IMR-90 (cell line): ENCODE results near the gene GPX6. TPM values are rescaled to one million over a fixed set of nuclear protein-coding genes. Genes with fewer than 3 reads are reported as not detected.

Experiments
- ATAC-seq: fragments of 200-7000 bp; cut with Tn5 transposase; 2 replicates; pipeline ENCODE4 v1.9.1; 2020; ENCODE audit warnings: low read depth, mild to moderate bottlenecking, moderate library complexity
- Bru-seq: library from RNA; stranded (reverse); fragments of 400-500 nt; gene quantifications from one replicate; lab custom pipeline; 2021; lab: Mats Ljungman, UMichigan
- BruChase-seq, 2 experiments: library from RNA; stranded (reverse); fragments of 400-500 nt; gene quantifications; one replicate each; lab custom pipeline; 2021; lab: Mats Ljungman, UMichigan
- BruUV-seq: library from RNA; stranded (reverse); fragments of 400-500 nt; replicated peaks from 2 replicates; lab custom pipeline; 2021; lab: Mats Ljungman, UMichigan
- CTCF ChIA-PET: fragments of 300-600 bp; formaldehyde crosslinking; extraction: SDS; loops from one replicate; lab custom pipeline; 2021; ENCODE audit warnings: antibody characterized with exemption; lab: Yijun Ruan, JAX
- POLR2A ChIA-PET: fragments of 300-600 bp; sonication (Branson Sonifier 250); formaldehyde crosslinking; loops from one replicate; lab custom pipeline; 2022; ENCODE audit warnings: antibody characterized with exemption; ENCODE audit not compliant: unreplicated experiment; lab: Charles Lee
- DNase-seq: peaks from one replicate; pipeline ENCODE4 v3.0.0; 2013
- H2AFZ ChIP-seq: replicated peaks from 2 replicates; pipeline ENCODE3; 2013; ENCODE audit warnings: low read length, mild to moderate bottlenecking; ENCODE audit not compliant: poor library complexity
- H2AK5ac ChIP-seq: 2 replicates; pipeline ENCODE4 v1.6.1; 2013; ENCODE audit warnings: low read depth, low read length, inconsistent platforms
- H2AK9ac ChIP-seq: replicated peaks from 2 replicates; pipeline ENCODE3; 2013; ENCODE audit warnings: mild to moderate bottlenecking, low read depth, low read length, moderate library complexity; ENCODE audit not compliant: poor library complexity
- H2BK120ac ChIP-seq: 2 replicates; pipeline ENCODE4 v1.6.1; 2013; ENCODE audit warnings: low read depth, low read length, inconsistent platforms
- H2BK15ac ChIP-seq: 3 replicates; pipeline ENCODE4 v1.6.1; 2013; ENCODE audit warnings: low read depth, low read length, inconsistent platforms
- H2BK20ac ChIP-seq: 2 replicates; pipeline ENCODE4 v1.6.1; 2013; ENCODE audit warnings: low read depth, mild to moderate bottlenecking, inconsistent platforms, low read length, moderate library complexity
- H2BK5ac ChIP-seq: 2 replicates; pipeline ENCODE4 v1.6.1; 2013; ENCODE audit warnings: mild to moderate bottlenecking, low read depth, low read length, inconsistent platforms; ENCODE audit not compliant: poor library complexity, severe bottlenecking
- H3K14ac ChIP-seq: replicated peaks from 2 replicates; pipeline ENCODE4 v1.6.1; 2013; ENCODE audit warnings: low read depth, low read length, inconsistent platforms
- H3K18ac ChIP-seq: 2 replicates; pipeline ENCODE4 v1.6.1; 2013; ENCODE audit warnings: low read depth, low read length, control low read depth
- H3K23ac ChIP-seq: 2 replicates; pipeline ENCODE4 v1.6.1; 2013; ENCODE audit warnings: low read depth, low read length, inconsistent platforms
- H3K27ac ChIP-seq: 2 replicates; pipeline ENCODE4 v1.5.1; 2013; ENCODE audit warnings: mild to moderate bottlenecking, control low read depth, low read length; ENCODE audit not compliant: insufficient read depth
- H3K27me3 ChIP-seq: 2 replicates; pipeline ENCODE4 v1.6.1; 2013; ENCODE audit warnings: low read length; ENCODE audit not compliant: control insufficient read depth, insufficient read depth
- H3K36me3 ChIP-seq: 2 replicates; pipeline ENCODE4 v1.6.1; 2013; ENCODE audit warnings: low read length, mixed read lengths; ENCODE audit not compliant: control insufficient read depth, insufficient read depth
- H3K4ac ChIP-seq: 2 replicates; pipeline ENCODE4 v1.6.1; 2013; ENCODE audit warnings: low read depth, low read length, inconsistent platforms
- H3K4me1 ChIP-seq: 2 replicates; pipeline ENCODE4 v1.6.1; 2013; ENCODE audit warnings: low read length, mixed read lengths; ENCODE audit not compliant: control insufficient read depth, insufficient read depth
- H3K4me2 ChIP-seq: 2 replicates; pipeline ENCODE4 v1.6.1; 2013; ENCODE audit warnings: low read depth, mild to moderate bottlenecking, control low read depth, low read length, moderate library complexity
- H3K4me3 ChIP-seq: 2 replicates; pipeline ENCODE4 v1.5.1; 2013; ENCODE audit warnings: low read depth, mild to moderate bottlenecking, control low read depth, low read length, moderate library complexity; ENCODE audit not compliant: insufficient read depth
- H3K56ac ChIP-seq: 2 replicates; pipeline ENCODE4 v1.6.1; 2013; ENCODE audit warnings: low read length, inconsistent platforms; ENCODE audit not compliant: insufficient read depth; ENCODE audit errors: extremely low read depth
- H3K79me1 ChIP-seq, 2 experiments: 2 replicates each; pipeline ENCODE4 v1.6.1; 2013; ENCODE audit warnings: low read length in 2 of 2, inconsistent platforms in 1 of 2, low read depth in 1 of 2
- H3K9ac ChIP-seq: 2 replicates; pipeline ENCODE4 v1.6.1; 2013; ENCODE audit warnings: low read depth, low read length, control low read depth
- H3K9me1 ChIP-seq: 2 replicates; pipeline ENCODE4 v1.6.1; 2013; ENCODE audit warnings: low read length, inconsistent platforms; ENCODE audit not compliant: insufficient read depth
- H3K9me3 ChIP-seq: 2 replicates; pipeline ENCODE4 v1.6.1; 2013; ENCODE audit warnings: low read length; ENCODE audit not compliant: control insufficient read depth, insufficient read depth
- H4K20me1 ChIP-seq: 2 replicates; pipeline ENCODE4 v1.6.1; 2013; ENCODE audit warnings: low read length, inconsistent platforms; ENCODE audit not compliant: insufficient read depth
- H4K5ac ChIP-seq: 2 replicates; pipeline ENCODE4 v1.6.1; 2013; ENCODE audit warnings: mild to moderate bottlenecking, low read depth, low read length, control low read depth
- H4K8ac ChIP-seq, 2 experiments: 2 replicates each; pipeline ENCODE4 v1.6.1; 2013; ENCODE audit warnings: low read depth in 2 of 2, low read length in 2 of 2, control low read depth in 1 of 2, inconsistent platforms in 1 of 2
- H4K91ac ChIP-seq: 2 replicates; pipeline ENCODE4 v1.6.1; 2013; ENCODE audit warnings: low read depth, low read length, inconsistent platforms; ENCODE audit not compliant: insufficient read depth
- MAFK ChIP-seq: IDR thresholded peaks from 2 replicates; pipeline ENCODE4 v1.6.1; 2012; ENCODE audit warnings: low read depth, low read length, improper control_type of control experiment
- POLR2A ChIP-seq: IDR thresholded peaks from 2 replicates; pipeline ENCODE4 v1.6.1; 2012; ENCODE audit warnings: mild to moderate bottlenecking, low read depth, low read length
- RAD21 ChIP-seq: IDR thresholded peaks from 2 replicates; pipeline ENCODE4 v1.6.1; 2012; ENCODE audit warnings: low read length, improper control_type of control experiment
- RFX5 ChIP-seq: IDR thresholded peaks from 2 replicates; pipeline ENCODE4 v1.8.0; 2012; ENCODE audit warnings: low read depth, mild to moderate bottlenecking, low read length, moderate library complexity
- WGBS, 2 experiments: methylation state at CpG; one replicate each; pipeline versions ENCODE4 v1.1.5 to v1.1.7; 2013; ENCODE audit warnings: missing lambda C conversion rate in 2 of 2; ENCODE audit not compliant: insufficient read length in 1 of 2; ENCODE audit errors: extremely low coverage in 2 of 2; 5-methylcytosine and 5-hydroxymethylcytosine counted together
- dilution Hi-C: fragments of 300-500 bp; cut with HindIII; formaldehyde crosslinking; loops from one replicate; pipeline ENCODE4 v1.14.3; 2018; ENCODE audit warnings: low sequenced_read_pairs; ENCODE audit not compliant: unreplicated experiment
- in situ Hi-C: fragments of 300-500 bp; cut with MboI; formaldehyde crosslinking; loops from 3 replicates; pipeline ENCODE4 v1.14.3; 2019; ENCODE audit warnings: low sequenced_read_pairs, inconsistent platforms, mixed read lengths
- intact Hi-C: fragments of 100-400 bp; cut with micrococcal nuclease; formaldehyde crosslinking; loops from 2 replicates; pipeline ENCODE4 v1.10.0; 2022
- long read RNA-seq: library from polyadenylated mRNA; unstranded; transcript quantifications from one replicate; pipeline ENCODE4 v2.0.0, GENCODE V29; 2021; ENCODE audit not compliant: unreplicated experiment
- polyA plus RNA-seq, 3 experiments: library from polyadenylated mRNA; depleted of rRNA; stranded (reverse); fragments of >200 nt; gene quantifications; 2 replicates each; pipeline ENCODE4 v1.2.3, GENCODE V29; 2012; ENCODE audit warnings: low replicate concordance in 1 of 3
- total RNA-seq: library from RNA; depleted of rRNA; stranded (reverse); fragments of >200 nt; gene quantifications from 2 replicates; pipeline ENCODE4 v1.2.3, GENCODE V29; 2012; rRNA removed
- TF ChIP-seq, protein P1 (sequence below): fragments of 150-350 bp; IDR thresholded peaks from 2 replicates; pipeline ENCODE4 v1.6.1; 2016; ENCODE audit warnings: low read depth, mild to moderate bottlenecking, low read length, moderate library complexity, borderline replicate concordance

The GPX6 gene, protein sequence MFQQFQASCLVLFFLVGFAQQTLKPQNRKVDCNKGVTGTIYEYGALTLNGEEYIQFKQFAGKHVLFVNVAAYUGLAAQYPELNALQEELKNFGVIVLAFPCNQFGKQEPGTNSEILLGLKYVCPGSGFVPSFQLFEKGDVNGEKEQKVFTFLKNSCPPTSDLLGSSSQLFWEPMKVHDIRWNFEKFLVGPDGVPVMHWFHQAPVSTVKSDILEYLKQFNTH
- not detected in 2 replicates for total RNA-seq
- not detected in 2 replicates for polyA plus RNA-seq (2012; rRNA removed)
- not detected in 2 replicates for polyA plus RNA-seq (2012; cell fraction: cytosol; rRNA removed)
- not detected in 2 replicates for polyA plus RNA-seq (2012; cell fraction: nucleus; rRNA removed; ENCODE audit: low replicate concordance)
- Bru-seq, nascent RNA = not detected
- not detected for BruChase-seq, experiment 1, labeled RNA remaining after a 6-hour chase
- BruChase-seq, experiment 2, labeled RNA remaining after a 2-hour chase = not detected
- long read RNA-seq = 0 reads

DNA sequence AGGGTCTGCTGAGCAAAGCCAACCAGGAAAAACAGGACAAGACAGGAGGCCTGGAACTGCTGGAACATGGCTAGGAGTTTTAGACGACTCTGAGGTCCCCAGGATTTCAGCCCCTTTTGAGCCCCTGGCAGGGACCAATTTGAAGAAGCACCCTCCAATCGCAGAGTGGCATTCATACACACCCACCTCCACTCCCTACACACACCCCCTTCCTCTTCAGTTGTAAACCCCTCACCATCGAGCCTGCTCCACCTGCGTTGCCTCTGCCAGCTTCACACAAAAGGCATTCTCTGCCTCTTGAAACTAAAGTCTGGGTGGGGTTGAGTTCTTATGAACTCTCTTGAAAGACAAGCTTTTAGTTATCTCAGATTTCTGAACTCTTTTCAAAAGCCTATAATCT lies at the start of gene GPX6:
GPX6 (minus strand) TSS at position 118 of the 400 bp plus-strand sequence; CDS start at position 68, 50 bp downstream.
- in situ Hi-C loops = no loop called here
- Histone ChIP-seq H2BK15ac (no peak within 1 kb of the TSS), H3K18ac (no peak within 1 kb of the TSS), H3K27me3 (no peaks in the 10 kb centered on the region), H4K20me1 (no peaks in the 10 kb centered on the region), H4K5ac (no peak within 1 kb of the TSS), H2AK5ac (no peak within 1 kb of the TSS), H3K36me3 (no peaks in the 10 kb centered on the region), H3K9ac (no peak within 1 kb of the TSS), H4K91ac (no peak within 1 kb of the TSS), H2AK9ac (no peak within 1 kb of the TSS), H3K14ac (no peak within 1 kb of the TSS), H3K79me1 (no peaks in the 10 kb centered on the region), H3K4me1 (no peaks in the 10 kb centered on the region), H3K9me3 (no peaks in the 10 kb centered on the region), H2BK5ac (no peak within 1 kb of the TSS), H4K8ac (no peak within 1 kb of the TSS), H3K23ac (no peak within 1 kb of the TSS), H3K9me1 (no peaks in the 10 kb centered on the region), H3K4me2 (no peak within 1 kb of the TSS), H3K4ac (no peak within 1 kb of the TSS), H3K4me3 (no peak within 1 kb of the TSS), H2BK20ac (no peak within 1 kb of the TSS), H3K27ac (no peak within 1 kb of the TSS), H2BK120ac (no peak within 1 kb of the TSS), H3K56ac (no peak within 1 kb of the TSS), H2AFZ (peak within 1 kb of the TSS; percentile 48)
- TF ChIP-seq, protein P1, sequence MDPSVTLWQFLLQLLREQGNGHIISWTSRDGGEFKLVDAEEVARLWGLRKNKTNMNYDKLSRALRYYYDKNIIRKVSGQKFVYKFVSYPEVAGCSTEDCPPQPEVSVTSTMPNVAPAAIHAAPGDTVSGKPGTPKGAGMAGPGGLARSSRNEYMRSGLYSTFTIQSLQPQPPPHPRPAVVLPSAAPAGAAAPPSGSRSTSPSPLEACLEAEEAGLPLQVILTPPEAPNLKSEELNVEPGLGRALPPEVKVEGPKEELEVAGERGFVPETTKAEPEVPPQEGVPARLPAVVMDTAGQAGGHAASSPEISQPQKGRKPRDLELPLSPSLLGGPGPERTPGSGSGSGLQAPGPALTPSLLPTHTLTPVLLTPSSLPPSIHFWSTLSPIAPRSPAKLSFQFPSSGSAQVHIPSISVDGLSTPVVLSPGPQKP = no peak
- no peak for TF ChIP-seq POLR2A
- no peak for TF ChIP-seq RAD21
- no peak for TF ChIP-seq RFX5
- TF ChIP-seq MAFK = no peak
- no peak for DNase-seq
- BruUV-seq = no TSS peak
- ChIA-PET POLR2A (no interaction called here), CTCF (no interaction called here)
- dilution Hi-C loops = no loop called here
- no peak for ATAC-seq
- intact Hi-C loops = no loop called here
- WGBS, 2 experiments = 8% methylated on average over 2 of the region's 4 CpGs; no CpG with 5 or more reads in 1 of the 2 experiments
